HFF-Myc (cell line): Measurements from ENCODE around the gene C16orf90.
"Not testable (repeated sequence)": the region's sequence is repeated elsewhere in the genome, so short reads cannot be mapped to it uniquely, and the experiment has no call there.

Source experiments
- DNase-seq: peaks from one replicate; pipeline ENCODE4 v3.0.0-alpha.2; 2011; ENCODE audit warnings: low read depth; ENCODE audit errors: extremely low read depth
- H3K4me3 ChIP-seq: replicated peaks from 2 replicates; pipeline ENCODE4 v1.5.1; 2011; ENCODE audit warnings: low read depth, mild to moderate bottlenecking, control low read depth, low read length
- CTCF ChIP-seq: IDR thresholded peaks from 2 replicates; pipeline ENCODE4 v1.5.1; 2012; ENCODE audit warnings: mild to moderate bottlenecking, low read depth, low read length, control low read depth; ENCODE audit errors: missing control alignments

Gene C16orf90

DNA sequence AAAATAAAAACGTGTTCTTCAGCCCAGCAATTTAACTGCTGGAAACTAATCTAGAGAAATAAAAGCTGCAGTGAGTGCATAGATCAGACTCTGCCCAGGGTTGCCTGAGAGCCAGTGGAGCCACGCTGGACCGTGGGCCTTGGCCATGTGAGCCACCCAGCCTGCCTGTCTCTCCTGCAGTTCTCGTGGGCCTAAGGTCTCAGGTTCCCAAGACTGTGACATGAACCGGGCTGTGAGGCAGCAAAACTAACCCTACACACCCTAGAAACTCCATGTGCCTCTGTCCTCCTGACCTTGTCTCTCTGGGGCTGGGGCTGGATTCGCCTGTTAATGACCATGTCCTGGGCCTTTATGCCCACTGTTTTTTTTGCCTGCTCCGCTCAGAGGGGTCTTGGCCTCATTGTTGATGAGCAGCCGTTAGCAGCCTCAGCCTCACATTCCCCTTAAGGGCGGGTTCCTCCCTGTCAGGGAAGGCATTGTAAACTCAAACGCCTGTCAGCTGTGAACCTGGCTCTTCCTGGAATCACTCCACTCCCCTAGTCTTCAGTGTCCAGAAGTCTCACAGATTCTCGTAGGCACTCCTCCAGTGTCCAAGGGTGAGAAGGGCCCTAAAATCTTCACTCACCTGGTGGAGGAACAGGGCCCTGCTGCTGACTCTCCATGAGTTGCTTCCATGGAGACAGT lies 16.9 kb downstream of the C16orf90 start:
- TF ChIP-seq CTCF, result no peak
- no peak for DNase-seq
- no peak overlapping the region for H3K4me3 ChIP-seq

DNA sequence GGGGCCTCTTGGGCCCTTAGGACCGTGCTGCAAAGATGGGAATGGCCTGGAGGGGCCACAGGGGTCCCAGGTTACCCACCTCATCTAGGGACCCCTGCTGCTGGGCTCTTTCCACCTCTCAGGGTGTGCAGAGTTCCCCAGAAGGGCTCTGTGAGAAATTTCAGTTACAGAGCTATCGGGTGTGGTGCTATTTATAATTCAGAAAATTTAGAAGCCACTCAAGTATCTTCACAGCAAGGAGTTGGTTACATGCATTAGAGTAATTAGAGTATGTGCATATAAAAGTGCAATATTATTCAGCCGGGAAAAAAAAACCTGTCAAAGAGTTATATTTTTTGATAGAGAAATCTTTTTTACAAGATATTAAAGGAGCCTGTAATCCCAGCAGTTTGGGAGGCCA lies 18.9 kb downstream of the C16orf90 start:
- DNase-seq, result no peak
- H3K4me3 ChIP-seq, result no peak overlapping the region
- no peak for TF ChIP-seq CTCF

DNA sequence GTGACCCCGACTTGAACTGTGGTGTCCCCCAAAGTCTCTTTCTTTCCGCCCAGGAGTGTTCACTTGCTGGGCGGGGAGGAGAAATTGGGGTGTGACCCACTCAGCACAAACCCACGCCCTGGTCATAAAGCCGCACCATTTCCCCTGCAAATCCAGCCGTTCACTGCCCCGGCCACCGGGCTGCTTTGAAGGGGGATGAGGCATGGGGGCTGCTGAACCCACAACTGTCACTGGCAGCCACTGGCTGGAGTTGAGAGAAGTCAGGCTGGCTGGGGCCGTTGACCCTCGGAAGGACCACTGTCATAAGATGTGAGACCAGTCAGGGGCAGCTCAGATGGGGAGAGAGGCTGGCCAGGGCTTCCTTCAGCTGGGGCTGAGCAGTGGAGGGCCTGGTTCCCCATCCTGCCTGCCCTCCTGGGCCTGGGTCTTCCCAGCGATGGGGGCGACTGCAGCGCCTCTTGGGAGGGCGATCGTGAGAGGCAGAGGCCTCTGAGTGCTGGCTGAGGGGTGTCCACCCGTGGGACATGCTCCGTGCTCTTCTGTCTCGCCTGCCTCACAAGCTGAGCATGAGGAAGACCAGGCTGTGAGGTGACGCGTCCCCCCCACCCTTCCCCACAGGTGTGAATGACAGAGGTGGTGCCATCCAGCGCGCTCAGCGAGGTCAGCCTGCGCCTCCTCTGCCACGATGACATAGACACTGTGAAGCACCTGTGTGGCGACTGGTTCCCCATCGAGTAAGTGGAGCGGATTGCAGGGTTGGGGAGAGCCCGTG lies 19.5 kb downstream of the C16orf90 start:
- H3K4me3 ChIP-seq, result no peak overlapping the region
- no peak for TF ChIP-seq CTCF

GRCh38 chr16:3474870-3475269 lies 20.4 kb downstream of the C16orf90 start:
- DNase-seq, H3K4me3 ChIP-seq: not testable (repeated sequence)

More for the DNA sequence above, 19.5 kb downstream of the C16orf90 start:
- no peak for DNase-seq

- no peak for TF ChIP-seq CTCF
- DNase-seq, result no peak
- no peak overlapping the region for H3K4me3 ChIP-seq
Measured at GRCh38 chr16:3474136-3474779, 21.0 kb downstream of the C16orf90 start.

DNA sequence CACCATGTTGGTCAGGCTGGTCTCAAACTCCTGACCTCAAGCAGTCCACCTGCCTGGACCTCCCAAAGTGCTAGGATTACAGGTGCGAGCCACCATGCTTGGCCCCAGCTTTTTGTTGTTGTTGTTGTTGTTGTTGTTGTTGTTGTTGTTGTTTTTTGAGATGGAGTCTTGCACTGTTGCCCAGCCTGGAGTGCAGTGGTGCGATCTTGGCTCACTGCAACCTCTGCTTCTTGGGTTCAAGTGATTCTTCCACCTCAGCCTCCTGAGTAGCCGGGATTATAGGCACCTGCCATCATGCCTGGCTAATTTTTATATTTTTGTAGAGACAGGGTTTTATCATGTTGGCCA lies 21.7 kb downstream of the C16orf90 start:
- DNase-seq, H3K4me3 ChIP-seq: not testable (repeated sequence)

DNA sequence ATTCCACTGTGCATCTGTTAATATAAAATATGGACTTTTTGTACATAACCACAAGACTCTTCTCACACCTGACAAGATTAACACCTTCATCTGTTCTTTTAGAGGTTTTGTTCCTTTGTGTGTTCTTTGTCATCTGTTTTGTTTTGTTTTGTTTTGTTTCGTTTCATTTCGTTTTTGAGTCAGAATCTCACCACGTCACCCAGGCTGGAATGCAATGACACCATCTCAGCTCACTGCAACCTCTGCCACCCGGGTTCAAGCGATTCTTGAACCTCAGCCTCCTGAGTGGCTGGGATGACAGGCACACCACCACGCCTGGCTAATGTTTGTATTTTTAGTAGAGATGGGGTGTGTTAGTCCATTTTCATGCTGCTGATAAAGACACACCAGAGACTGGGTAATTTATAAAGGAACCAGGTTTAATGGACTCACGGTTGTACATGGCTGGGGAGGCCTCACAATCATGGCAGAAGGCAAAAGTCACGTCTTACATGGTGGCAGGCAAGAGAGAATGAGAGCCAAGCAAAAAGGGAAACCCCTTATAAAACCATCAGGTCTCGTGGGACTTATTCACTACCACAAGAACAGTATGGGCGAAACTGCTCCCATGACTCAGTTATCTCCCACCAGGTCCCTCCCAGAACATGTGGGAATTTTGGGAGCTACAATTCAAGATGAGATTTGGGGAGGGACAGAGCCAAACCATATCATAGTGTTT lies 22.3 kb downstream of the C16orf90 start:
- no peak overlapping the region for H3K4me3 ChIP-seq
- TF ChIP-seq CTCF, result no peak
- DNase-seq, result no peak
